Kidney (tissue), 14 donors: Measurements from ENCODE around the gene BCL6. TPM values are rescaled to one million over a fixed set of nuclear protein-coding genes. Genes with fewer than 3 reads are reported as not detected.

Experiments
- DNase-seq, 5 donors: peaks; one replicate each; pipeline ENCODE4 v3.0.0-alpha.2; 2013 to 2020
- FAIRE-seq: peaks from 2 replicates; lab custom pipeline; 2012; peaks lifted over from hg19 to GRCh38; lab: Jason Lieb, UNC
- H3K27ac ChIP-seq, 2 donors: one replicate each; pipeline ENCODE4 v1.7.0; 2013; ENCODE audit warnings: low read depth in 2 of 2, low read length in 2 of 2, inconsistent platforms in 1 of 2
- H3K27me3 ChIP-seq: one replicate; pipeline ENCODE4 v1.7.1; 2013; ENCODE audit warnings: low read length, inconsistent platforms; ENCODE audit not compliant: control insufficient read depth, insufficient read depth
- H3K36me3 ChIP-seq, 3 donors: one replicate each; pipeline versions ENCODE4 v1.7.0 to v1.7.1; 2013; ENCODE audit warnings: low read length in 3 of 3, control low read depth in 1 of 3, inconsistent platforms in 1 of 3; ENCODE audit not compliant: insufficient read depth in 3 of 3, control insufficient read depth in 2 of 3
- H3K4me1 ChIP-seq, 3 donors: one replicate each; pipeline versions ENCODE4 v1.7.0 to v1.7.1; 2013; ENCODE audit warnings: low read length in 3 of 3, inconsistent platforms in 1 of 3, low read depth in 1 of 3; ENCODE audit not compliant: control insufficient read depth in 2 of 3, insufficient read depth in 2 of 3
- H3K4me3 ChIP-seq, 3 donors: one replicate each; pipeline versions ENCODE4 v1.7.0 to v1.8.1; 2013; ENCODE audit warnings: low read length in 3 of 3, control low read depth in 1 of 3, inconsistent platforms in 1 of 3
- H3K9ac ChIP-seq, 3 donors: one replicate each; pipeline versions ENCODE4 v1.7.0 to v1.7.1; 2013; ENCODE audit warnings: low read length in 3 of 3, control low read depth in 1 of 3, inconsistent platforms in 1 of 3
- H3K9me3 ChIP-seq, 3 donors: one replicate each; pipeline versions ENCODE4 v1.7.0 to v1.7.1; 2013; ENCODE audit warnings: low read length in 3 of 3, control low read depth in 1 of 3, inconsistent platforms in 1 of 3; ENCODE audit not compliant: control insufficient read depth in 2 of 3, insufficient read depth in 1 of 3
- intact Hi-C: fragments of 100-400 bp; cut with DNase I; formaldehyde crosslinking; loops from one replicate; pipeline ENCODE4 v1.11.1; 2022
- polyA plus RNA-seq: library from polyadenylated mRNA; stranded (reverse); fragments of 350-450 nt; fragmentation: Illumina TruSeq; extraction: RNeasy Lipid Tissue Mini Kit (QIAGEN cat#74804); gene quantifications from one replicate; pipeline ENCODE4 v1.2.3, GENCODE V29; 2014; ENCODE audit warnings: low read depth, low replicate concordance; ENCODE audit not compliant: insufficient read depth
- total RNA-seq: library from RNA; stranded (reverse); fragmentation: NEBNext Ultra II Directional; extraction: Animal tissue kit (Norgen Biotek cat#: 25700); gene quantifications from one replicate; pipeline ENCODE4 v1.2.1, GENCODE V29; 2021
- TF ChIP-seq, protein P1 (sequence below): IDR thresholded peaks from 3 replicates; pipeline ENCODE4 v1.5.1; 2012; ENCODE audit warnings: mild to moderate bottlenecking, moderate library complexity, borderline replicate concordance; ENCODE audit not compliant: insufficient read depth; ENCODE audit errors: extremely low read depth
- donor health status: control.
- donor health status: control.
- donor health status: control.
- donor health status: control.
- donor health status: control.
- donor health status: DM: yes; HTN: yes; CAD: no.
- donor health status: Normal renal cell carcinoma (clear cell type).

Gene BCL6
- total and polyA plus RNA-seq, 2 donors from 2014 or later, result 7.3 to 110 TPM

- no peak for FAIRE-seq
- no peaks in the 10 kb centered on the region for H3K36me3 ChIP-seq
- intact Hi-C loops, result no loop called here
- H3K4me1 ChIP-seq, result peaks cover 0 to 4% (median 3%) of the 10 kb centered on the region in 3 donors
- DNase-seq, result no peak
- no peak overlapping the region for H3K4me3 ChIP-seq
- H3K9ac ChIP-seq, result no peak overlapping the region
- peak overlapping the region in 1 of 2 donors; percentile 57 for H3K27ac ChIP-seq
- no peaks in the 10 kb centered on the region for H3K9me3 ChIP-seq
- H3K27me3 ChIP-seq, result no peaks in the 10 kb centered on the region
- TF ChIP-seq, protein P1, sequence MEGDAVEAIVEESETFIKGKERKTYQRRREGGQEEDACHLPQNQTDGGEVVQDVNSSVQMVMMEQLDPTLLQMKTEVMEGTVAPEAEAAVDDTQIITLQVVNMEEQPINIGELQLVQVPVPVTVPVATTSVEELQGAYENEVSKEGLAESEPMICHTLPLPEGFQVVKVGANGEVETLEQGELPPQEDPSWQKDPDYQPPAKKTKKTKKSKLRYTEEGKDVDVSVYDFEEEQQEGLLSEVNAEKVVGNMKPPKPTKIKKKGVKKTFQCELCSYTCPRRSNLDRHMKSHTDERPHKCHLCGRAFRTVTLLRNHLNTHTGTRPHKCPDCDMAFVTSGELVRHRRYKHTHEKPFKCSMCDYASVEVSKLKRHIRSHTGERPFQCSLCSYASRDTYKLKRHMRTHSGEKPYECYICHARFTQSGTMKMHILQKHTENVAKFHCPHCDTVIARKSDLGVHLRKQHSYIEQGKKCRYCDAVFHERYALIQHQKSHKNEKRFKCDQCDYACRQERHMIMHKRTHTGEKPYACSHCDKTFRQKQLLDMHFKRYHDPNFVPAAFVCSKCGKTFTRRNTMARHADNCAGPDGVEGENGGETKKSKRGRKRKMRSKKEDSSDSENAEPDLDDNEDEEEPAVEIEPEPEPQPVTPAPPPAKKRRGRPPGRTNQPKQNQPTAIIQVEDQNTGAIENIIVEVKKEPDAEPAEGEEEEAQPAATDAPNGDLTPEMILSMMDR, result no peak
Measured at GRCh38 chr3:187777331-187777941, 32.2 kb upstream of the BCL6 start.

- FAIRE-seq, result no peak
Measured at GRCh38 chr3:187775549-187775948, 30.3 kb upstream of the BCL6 start.

DNA sequence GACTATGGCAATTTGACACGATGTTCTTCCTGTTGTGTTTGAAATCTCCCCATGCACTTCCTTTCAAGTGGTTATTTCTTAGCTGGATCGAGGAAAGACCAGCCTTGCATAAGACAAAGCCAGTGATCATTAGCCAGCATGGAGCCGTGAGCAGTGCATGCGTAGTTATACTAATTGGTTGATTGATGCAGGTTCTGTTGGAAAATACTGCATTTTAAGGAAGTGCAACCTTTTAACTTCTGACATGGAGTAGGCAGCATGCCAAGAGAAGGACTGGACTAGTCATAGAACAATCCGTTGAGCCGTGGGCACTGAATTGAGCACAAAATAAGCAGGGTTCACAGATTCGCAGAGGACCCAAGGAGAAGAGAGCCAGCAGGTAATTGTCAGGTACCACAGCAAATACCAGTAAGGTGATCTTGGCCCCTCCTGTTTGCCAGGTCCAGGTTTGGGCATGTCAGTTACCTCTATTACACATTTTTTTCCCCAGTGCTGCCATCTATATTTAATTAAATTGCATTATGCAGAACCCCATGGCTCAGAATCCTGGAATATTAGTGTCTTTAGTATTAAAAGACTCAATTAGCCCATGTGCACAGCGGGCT, 29.0 kb upstream of the BCL6 start:
- no peak overlapping the region for H3K9ac ChIP-seq
- no peaks in the 10 kb centered on the region for H3K27me3 ChIP-seq
- peak overlapping the region in 1 of 3 donors; percentile 30 for H3K4me3 ChIP-seq
- intact Hi-C loops, result no loop called here
- TF ChIP-seq, protein P1, result no peak
- no peak for DNase-seq
- H3K36me3 ChIP-seq, result no peaks in the 10 kb centered on the region
- peaks cover 0 to 4% (median 0%) of the 10 kb centered on the region in 3 donors for H3K4me1 ChIP-seq
- H3K27ac ChIP-seq, result no peak overlapping the region
- no peak for FAIRE-seq
- no peaks in the 10 kb centered on the region for H3K9me3 ChIP-seq

More at GRCh38 chr3:187775549-187775948, 30.3 kb upstream of the BCL6 start:
- H3K4me3 ChIP-seq, result no peak overlapping the region
- intact Hi-C loops, result no loop called here
- H3K27ac ChIP-seq, result no peak overlapping the region
- H3K36me3 ChIP-seq, result no peaks in the 10 kb centered on the region
- no peak overlapping the region for H3K9ac ChIP-seq
- no peaks in the 10 kb centered on the region for H3K27me3 ChIP-seq
- H3K4me1 ChIP-seq, result peaks cover 0 to 4% (median 0%) of the 10 kb centered on the region in 3 donors
- no peak for DNase-seq
- TF ChIP-seq, protein P1, result no peak
- no peaks in the 10 kb centered on the region for H3K9me3 ChIP-seq
